K562 (cell line): ENCODE results near the gene USP12. TPM values are rescaled to one million over a fixed set of nuclear protein-coding genes. Genes with fewer than 3 reads are reported as not detected.

ENCODE experiments used
- ATAC-seq: fragments of 200-7000 bp; cut with Tn5 transposase; 3 replicates; pipeline ENCODE4 v1.9.1; 2020; ENCODE audit warnings: moderate library complexity
- BruUV-seq: library from RNA; stranded (reverse); fragments of 400-500 nt; replicated peaks from 2 replicates; lab custom pipeline; 2021; lab: Mats Ljungman, UMichigan
- CTCF ChIA-PET: fragments of 300-600 bp; formaldehyde crosslinking; extraction: SDS; loops from one replicate; lab custom pipeline; 2021; ENCODE audit warnings: low intra/inter-chr PET ratio; lab: Yijun Ruan, JAX
- POLR2A ChIA-PET: fragments of 300-600, 350-650 bp; sonication (Branson Sonifier 250); formaldehyde crosslinking; extraction: SDS; loops from one replicate; lab custom pipeline; 2021; ENCODE audit warnings: antibody characterized with exemption, inconsistent platforms; lab: Yijun Ruan, JAX
- DNase-seq, 4 experiments: peaks; one replicate each; pipeline versions ENCODE4 v3.0.0 to v3.0.0-alpha.2; 2011 to 2018; ENCODE audit warnings: low spot score in 3 of 4, mixed read lengths in 3 of 4; ENCODE audit errors: extremely low read depth in 1 of 4
- FAIRE-seq: peaks from 2 replicates; lab custom pipeline; 2011; peaks lifted over from hg19 to GRCh38; lab: Jason Lieb, UNC
- H2AFZ ChIP-seq: 2 replicates; pipeline ENCODE4 v1.6.0; 2011; ENCODE audit warnings: low read depth, low read length, control low read depth, inconsistent platforms
- H3K27ac ChIP-seq: fragments of 200-600 bp; 3 replicates; pipeline ENCODE4 v1.8.0; 2011; ENCODE audit warnings: low read depth, mild to moderate bottlenecking, control low read depth, inconsistent platforms, low read length, moderate library complexity, mixed read lengths; ENCODE audit errors: extremely low read depth
- H3K27me3 ChIP-seq, 2 experiments: fragments of 300-600 bp in 1 of 2; 2 replicates in 1 of 2; 3 replicates in 1 of 2; pipeline versions ENCODE4 v1.6.0 to v1.8.0; 2011; ENCODE audit warnings: inconsistent platforms in 2 of 2, low read length in 2 of 2, mild to moderate bottlenecking in 1 of 2, mixed read lengths in 1 of 2, moderate library complexity in 1 of 2; ENCODE audit not compliant: control insufficient read depth in 2 of 2, insufficient read depth in 2 of 2
- H3K36me3 ChIP-seq: fragments of 300-600 bp; 3 replicates; pipeline ENCODE4 v1.8.0; 2011; ENCODE audit warnings: mild to moderate bottlenecking, low read length, inconsistent platforms; ENCODE audit not compliant: control insufficient read depth, insufficient read depth
- H3K4me1 ChIP-seq, 2 experiments: fragments of 200-600 bp in 1 of 2; replicated peaks in 1 of 2; 2 replicates in 1 of 2; 3 replicates in 1 of 2; pipeline versions ENCODE4 v1.5.1 to v1.8.0; 2011; ENCODE audit warnings: inconsistent platforms in 2 of 2, low read length in 2 of 2, mild to moderate bottlenecking in 1 of 2, mixed read lengths in 1 of 2, moderate library complexity in 1 of 2; ENCODE audit not compliant: control insufficient read depth in 2 of 2, insufficient read depth in 2 of 2
- H3K4me2 ChIP-seq: 2 replicates; pipeline ENCODE4 v1.6.1; 2011; ENCODE audit warnings: low read length, control low read depth, inconsistent platforms, mixed read lengths; ENCODE audit not compliant: insufficient read depth
- H3K4me3 ChIP-seq: fragments of 200-600 bp; sonication (generic), shearing (Covaris generic); 2 replicates; pipeline ENCODE4 v1.5.1; 2016; ENCODE audit warnings: control low read depth, inconsistent platforms
- H3K79me2 ChIP-seq: fragments of 200-600 bp; 3 replicates; pipeline ENCODE4 v1.8.0; 2011; ENCODE audit warnings: low read length, inconsistent platforms; ENCODE audit not compliant: control insufficient read depth, insufficient read depth
- H3K9ac ChIP-seq, 2 experiments: 2 replicates each; pipeline versions ENCODE4 v1.6.0 to v1.6.1; 2011; ENCODE audit warnings: low read depth in 2 of 2, low read length in 2 of 2, control low read depth in 1 of 2, inconsistent platforms in 1 of 2, mild to moderate bottlenecking in 1 of 2, mixed read lengths in 1 of 2; ENCODE audit not compliant: insufficient read depth in 1 of 2
- H3K9me1 ChIP-seq: one replicate; pipeline ENCODE4 v1.6.0; 2011; ENCODE audit warnings: inconsistent platforms, mild to moderate bottlenecking, low read length, moderate library complexity; ENCODE audit not compliant: control insufficient read depth, insufficient read depth
- H3K9me3 ChIP-seq: replicated peaks from 2 replicates; pipeline ENCODE4 v1.5.1; 2011; ENCODE audit warnings: low read depth, low read length, inconsistent platforms; ENCODE audit not compliant: control insufficient read depth, insufficient read depth
- H4K20me1 ChIP-seq: replicated peaks from 2 replicates; pipeline ENCODE4 v1.6.1; 2011; ENCODE audit warnings: low read length, inconsistent platforms, mixed read lengths; ENCODE audit not compliant: control insufficient read depth, insufficient read depth
- ARID2 ChIP-seq: fragments of 450-650 bp; IDR thresholded peaks from 2 replicates; pipeline ENCODE4 v1.6.1; 2017; ENCODE audit warnings: antibody characterized with exemption, mild to moderate bottlenecking
- BHLHE40 ChIP-seq: IDR thresholded peaks from 2 replicates; pipeline ENCODE4 v1.6.1; 2011; ENCODE audit warnings: low read length, improper control_type of control experiment
- DLX4 ChIP-seq: fragments of 250-450 bp; sonication (Bioruptor Pico); IDR thresholded peaks from 2 replicates; pipeline ENCODE4 v1.6.1; 2021; ENCODE audit warnings: mild to moderate bottlenecking
- FOXJ3 ChIP-seq: sonication (generic); formaldehyde crosslinking; IDR thresholded peaks from 2 replicates; pipeline ENCODE4 v1.4.0; 2020; ENCODE audit warnings: mild to moderate bottlenecking, missing genetic modification reagents
- JUND ChIP-seq, 2 experiments: IDR thresholded peaks; 2 replicates in 1 of 2; 3 replicates in 1 of 2; pipeline ENCODE4 v1.6.1; 2011; ENCODE audit warnings: borderline replicate concordance in 2 of 2, low read depth in 2 of 2, low read length in 2 of 2, improper control_type of control experiment in 1 of 2, missing biosample characterization in 1 of 2, missing genetic modification characterization in 1 of 2, missing genetic modification reagents in 1 of 2
- LCOR ChIP-seq: sonication (generic); formaldehyde crosslinking; IDR thresholded peaks from 2 replicates; pipeline ENCODE4 v1.8.0; 2022; ENCODE audit warnings: mild to moderate bottlenecking, missing genetic modification reagents
- MAFG ChIP-seq: fragments of 450-650 bp; conservative IDR thresholded peaks from 2 replicates; pipeline ENCODE4 v1.6.1; 2016; ENCODE audit warnings: missing genetic modification characterization, missing compliant biosample characterization
- MGA ChIP-seq: fragments of 450-650 bp; IDR thresholded peaks from 2 replicates; pipeline ENCODE4 v1.6.1; 2016; ENCODE audit warnings: mild to moderate bottlenecking, moderate library complexity
- NCOA1 ChIP-seq: fragments of 450-650 bp; IDR thresholded peaks from 2 replicates; pipeline ENCODE4 v1.6.1; 2016; ENCODE audit warnings: low read depth
- RAD21 ChIP-seq, 2 experiments: fragments of 250-450 bp in 1 of 2; fragments of 450-650 bp in 1 of 2; sonication (Bioruptor Pico) in 1 of 2; formaldehyde crosslinking in 1 of 2; IDR thresholded peaks in 1 of 2; conservative IDR thresholded peaks in 1 of 2; 2 replicates each; pipeline versions ENCODE4 v1.4.0 to v1.8.0; 2020 to 2022; ENCODE audit warnings: mild to moderate bottlenecking in 2 of 2, moderate library complexity in 1 of 2
- ZFP1 ChIP-seq: fragments of 450-650 bp; formaldehyde crosslinking; IDR thresholded peaks from 2 replicates; pipeline ENCODE4 v1.4.0; 2020; ENCODE audit warnings: mild to moderate bottlenecking, mixed read lengths
- WGBS: fragments of 100-300 bp; shearing (Covaris generic); methylation state at CpG from one replicate; pipeline ENCODE4 v1.1.6; 2016; ENCODE audit warnings: low coverage, mixed read lengths; ENCODE audit not compliant: insufficient coverage; ENCODE audit errors: missing lambda C conversion rate; 5-methylcytosine and 5-hydroxymethylcytosine counted together
- in situ Hi-C: fragments of 300-500 bp; cut with MboI; formaldehyde crosslinking; loops from 4 replicates; pipeline ENCODE4 v1.15.0; 2018; ENCODE audit warnings: inconsistent platforms, mixed read lengths
- intact Hi-C: fragments of 100-400 bp; cut with micrococcal nuclease; formaldehyde crosslinking; loops from 2 replicates; pipeline ENCODE4 v1.14.2; 2022
- polyA plus RNA-seq, 8 experiments: library from polyadenylated mRNA; depleted of rRNA in 4 of 8; stranded (reverse) in 5 of 8; unstranded in 3 of 8; fragments of >200 nt; fragmentation: Nextera tagmentation in 2 of 8; fragmentation: Illumina TruSeq in 1 of 8; extraction: Ambion mirVana in 2 of 8; extraction: Trizol in 1 of 8; gene quantifications; 2 replicates each; pipeline versions ENCODE4 v1.2.1 to v1.2.3, GENCODE V29; 2011 to 2014; ENCODE audit warnings: inconsistent platforms in 1 of 8, missing spikeins in 1 of 8
- total RNA-seq, 7 experiments: library from RNA; depleted of rRNA in 6 of 7; stranded (reverse); fragments of >200 nt in 6 of 7; fragmentation: Illumina TruSeq in 2 of 7; extraction: Trizol in 2 of 7; gene quantifications; 2 replicates each; pipeline versions ENCODE4 v1.2.1 to v1.2.3, GENCODE V29; 2011 to 2021; ENCODE audit warnings: low replicate concordance in 1 of 7

USP12 gene
- total and polyA plus RNA-seq, 9 of the 15 experiments (the other 6 are each of a cell fraction or from before 2014, with no cell fraction given): 1.8 to 20.5 (median 13.3) TPM

- CTCF ChIA-PET: no interaction called here
- no peak overlapping the region for H3K27ac ChIP-seq
- FAIRE-seq (peak; percentile 74), ATAC-seq (0 out of 3 replicates have a peak, but pooled peaks have one; percentile 23), DNase-seq (no peak)
- intact Hi-C loops (no loop called here), in situ Hi-C loops (no loop called here)
- no peaks in the 10 kb centered on the region for H4K20me1 ChIP-seq
- H3K4me3 ChIP-seq: no peak overlapping the region
- POLR2A ChIA-PET: no interaction called here
- H3K4me1 ChIP-seq: peaks cover 8 to 15% of the 10 kb centered on the region in 2 experiments; a peak in 4 of 5 replicates
- no peaks in the 10 kb centered on the region for H3K9me3 ChIP-seq
- no peak overlapping the region for H3K4me2 ChIP-seq
- H3K36me3 ChIP-seq: no peaks in the 10 kb centered on the region
- WGBS: 32% methylated on average over 3 of the region's 6 CpGs
- BruUV-seq: no TSS peak
- peak overlapping the region; percentile 38; the same call in 1 of the 2 replicates for H2AFZ ChIP-seq
- no peaks in the 10 kb centered on the region for H3K79me2 ChIP-seq
- H3K9me1 ChIP-seq: no peaks in the 10 kb centered on the region
- H3K9ac ChIP-seq: no peak overlapping the region
- H3K27me3 ChIP-seq: no peaks in the 10 kb centered on the region
- TF ChIP-seq ARID2 (no peak), DLX4 (no peak), ZFP1 (CRISPR knock-in tag) (no peak), NCOA1 (no peak), MAFG (tag) (peak; percentile 38; the same call in 1 of the 2 replicates), JUND (IDR thresholded peaks at IDR 0.05; ENCODE audit: borderline replicate concordance, low read depth, low read length) (peak; percentile 67; the same call in 1 of the 2 replicates), JUND (tag; IDR thresholded peaks at IDR 0.05; ENCODE audit: borderline replicate concordance, low read depth, low read length) (peak; percentile 37; the same call in 1 of the 3 replicates), MGA (peak; percentile 11; the same call in 1 of the 2 replicates), RAD21 (CRISPR knock-in tag; conservative IDR thresholded peaks at IDR 0.05 in 1 of 2, IDR thresholded peaks at IDR 0.05 in 1 of 2) (no peak), FOXJ3 (CRISPR knock-in tag) (no peak), LCOR (no peak), BHLHE40 (peak; percentile 73)
Observed at GRCh38 chr13:27043013-27043412, 128.6 kb downstream of the USP12 start.
